Calu3 (cell line): ENCODE data around the gene DHDH. TPM values are rescaled to one million over a fixed set of nuclear protein-coding genes. Genes with fewer than 3 reads are reported as not detected.

Source experiments
- BruUV-seq: library from RNA; stranded (reverse); fragments of 400-500 nt; replicated peaks from 2 replicates; lab custom pipeline; 2021; lab: Mats Ljungman, UMichigan
- CTCF ChIA-PET: fragments of 300-600 bp; sonication (Branson Sonifier 250); formaldehyde crosslinking; loops from one replicate; lab custom pipeline; 2022; ENCODE audit warnings: antibody characterized with exemption; lab: Charles Lee
- DNase-seq: peaks from one replicate; pipeline ENCODE4 v3.0.0; 2022
- H3K27ac Mint-ChIP-seq: one replicate; pipeline ENCODE4 v1.8.0; 2022; ENCODE audit warnings: mixed read lengths; ENCODE audit not compliant: unreplicated experiment
- H3K27me3 Mint-ChIP-seq: one replicate; pipeline ENCODE4 v1.8.0; 2022; ENCODE audit warnings: mixed read lengths; ENCODE audit not compliant: unreplicated experiment
- H3K36me3 Mint-ChIP-seq: one replicate; pipeline ENCODE4 v1.8.0; 2022; ENCODE audit warnings: mild to moderate bottlenecking, moderate library complexity, mixed read lengths; ENCODE audit not compliant: insufficient read depth, unreplicated experiment
- H3K4me1 Mint-ChIP-seq: one replicate; pipeline ENCODE4 v1.8.0; 2022; ENCODE audit warnings: mild to moderate bottlenecking, low read depth, mixed read lengths; ENCODE audit not compliant: unreplicated experiment
- H3K4me3 Mint-ChIP-seq: one replicate; pipeline ENCODE4 v1.8.0; 2022; ENCODE audit warnings: mild to moderate bottlenecking, low read depth, moderate library complexity, mixed read lengths; ENCODE audit not compliant: unreplicated experiment
- H3K9me3 Mint-ChIP-seq: one replicate; pipeline ENCODE4 v1.8.0; 2022; ENCODE audit warnings: low read depth, mixed read lengths; ENCODE audit not compliant: unreplicated experiment
- intact Hi-C: fragments of 100-400 bp; cut with micrococcal nuclease; formaldehyde crosslinking; loops from one replicate; pipeline ENCODE4 v1.10.0; 2022; ENCODE audit not compliant: unreplicated experiment
- total RNA-seq: library from RNA; stranded (reverse); gene quantifications from 2 replicates; pipeline ENCODE4 v1.2.3, GENCODE V29; 2022
- TF ChIP-seq, protein P1 (sequence below): fragments of 200-600 bp; IDR thresholded peaks from one replicate; pipeline ENCODE4 v1.8.0; 2022; ENCODE audit warnings: antibody characterized with exemption; ENCODE audit not compliant: unreplicated experiment

Gene DHDH
- total RNA-seq, 1 experiment from 2014 or later: 2.1 TPM

DNA sequence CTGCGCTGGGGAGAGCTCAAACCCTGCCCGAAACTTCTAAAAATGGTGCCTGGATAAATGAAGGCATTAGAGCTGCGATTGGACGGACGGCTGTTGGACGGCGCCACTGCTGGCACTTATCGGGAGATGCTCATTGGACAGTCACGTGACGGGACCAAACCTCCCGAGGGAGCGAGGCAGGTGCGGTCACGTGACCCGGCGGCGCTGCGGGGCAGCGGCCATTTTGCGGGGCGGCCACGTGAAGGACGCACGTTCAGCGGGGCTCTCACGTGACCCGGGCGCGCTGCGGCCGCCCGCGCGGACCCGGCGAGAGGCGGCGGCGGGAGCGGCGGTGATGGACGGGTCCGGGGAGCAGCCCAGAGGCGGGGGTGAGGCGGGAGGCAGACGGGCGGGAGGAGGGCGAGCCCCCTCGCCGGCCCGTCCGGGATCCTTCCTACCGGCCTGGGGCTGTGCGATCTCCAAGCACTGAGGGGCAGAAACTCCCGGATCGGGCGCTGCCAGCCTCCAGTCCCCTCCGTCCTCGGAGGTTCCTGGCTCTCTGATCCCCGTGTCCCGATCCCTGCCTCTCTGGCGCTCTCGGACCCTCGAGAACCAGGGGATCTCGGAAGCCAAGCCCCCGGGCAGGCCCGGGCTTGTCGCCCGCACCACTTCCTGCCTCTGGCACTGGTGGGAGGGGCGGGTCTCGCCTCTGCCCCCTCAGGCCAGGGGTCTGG is 21.3 kb downstream of the DHDH start, which contains the start of gene BAX:
Gene BAX, plus strand, starts transcription at position 281 of the 713 bp plus-strand sequence. Its CDS starts 54 bp downstream, at position 335.
- DNase-seq: peak; percentile 99
- Mint-ChIP-seq H3K27me3 (no peaks in the 10 kb centered on the region), H3K4me3 (peak within 1 kb of the TSS; percentile 72), H3K27ac (peak within 1 kb of the TSS; percentile 88), H3K4me1 (peaks cover 24% of the 10 kb centered on the region), H3K36me3 (peaks cover 57% of the 10 kb centered on the region), H3K9me3 (no peaks in the 10 kb centered on the region)
- CTCF ChIA-PET: interaction anchor here (0.7 to 1.5 kb wide), 7 partner anchors 9 to 55 kb away, joined by 3 to 7 read pairs (median 4); partner anchors contain the start of genes GYS1, NUCB1 and RUVBL2
- intact Hi-C loops: no loop called here
- no TSS peak for BruUV-seq
- TF ChIP-seq, protein P1, sequence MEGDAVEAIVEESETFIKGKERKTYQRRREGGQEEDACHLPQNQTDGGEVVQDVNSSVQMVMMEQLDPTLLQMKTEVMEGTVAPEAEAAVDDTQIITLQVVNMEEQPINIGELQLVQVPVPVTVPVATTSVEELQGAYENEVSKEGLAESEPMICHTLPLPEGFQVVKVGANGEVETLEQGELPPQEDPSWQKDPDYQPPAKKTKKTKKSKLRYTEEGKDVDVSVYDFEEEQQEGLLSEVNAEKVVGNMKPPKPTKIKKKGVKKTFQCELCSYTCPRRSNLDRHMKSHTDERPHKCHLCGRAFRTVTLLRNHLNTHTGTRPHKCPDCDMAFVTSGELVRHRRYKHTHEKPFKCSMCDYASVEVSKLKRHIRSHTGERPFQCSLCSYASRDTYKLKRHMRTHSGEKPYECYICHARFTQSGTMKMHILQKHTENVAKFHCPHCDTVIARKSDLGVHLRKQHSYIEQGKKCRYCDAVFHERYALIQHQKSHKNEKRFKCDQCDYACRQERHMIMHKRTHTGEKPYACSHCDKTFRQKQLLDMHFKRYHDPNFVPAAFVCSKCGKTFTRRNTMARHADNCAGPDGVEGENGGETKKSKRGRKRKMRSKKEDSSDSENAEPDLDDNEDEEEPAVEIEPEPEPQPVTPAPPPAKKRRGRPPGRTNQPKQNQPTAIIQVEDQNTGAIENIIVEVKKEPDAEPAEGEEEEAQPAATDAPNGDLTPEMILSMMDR: no peak

DNA sequence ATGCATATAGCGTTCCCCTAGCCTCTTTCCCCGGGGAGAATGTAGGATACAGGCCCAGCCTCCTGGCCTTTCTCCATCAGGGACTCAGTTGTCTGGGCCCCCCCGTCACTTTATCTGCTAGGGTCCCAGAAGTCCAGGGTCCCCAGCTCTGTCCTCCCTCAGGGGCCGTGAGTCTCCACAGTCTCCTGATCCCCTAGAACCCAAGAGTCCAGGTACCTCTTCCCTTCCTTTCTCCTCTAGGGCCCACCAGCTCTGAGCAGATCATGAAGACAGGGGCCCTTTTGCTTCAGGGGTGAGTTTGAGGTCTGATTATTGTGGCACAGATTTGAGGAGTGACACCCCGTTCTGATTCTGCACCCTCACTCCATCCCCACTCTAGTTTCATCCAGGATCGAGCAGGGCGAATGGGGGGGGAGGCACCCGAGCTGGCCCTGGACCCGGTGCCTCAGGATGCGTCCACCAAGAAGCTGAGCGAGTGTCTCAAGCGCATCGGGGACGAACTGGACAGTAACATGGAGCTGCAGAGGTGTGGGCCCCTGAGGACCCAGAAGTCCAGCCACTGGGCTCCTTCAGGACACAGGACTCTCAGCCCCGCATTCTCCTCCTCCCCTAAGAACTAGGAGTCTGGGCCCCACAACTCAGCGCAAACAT is 21.9 kb downstream of the DHDH start:
- peaks cover 61% of the 10 kb centered on the region for H3K36me3 Mint-ChIP-seq
- BruUV-seq: no TSS peak
- intact Hi-C loops: no loop called here

DNA sequence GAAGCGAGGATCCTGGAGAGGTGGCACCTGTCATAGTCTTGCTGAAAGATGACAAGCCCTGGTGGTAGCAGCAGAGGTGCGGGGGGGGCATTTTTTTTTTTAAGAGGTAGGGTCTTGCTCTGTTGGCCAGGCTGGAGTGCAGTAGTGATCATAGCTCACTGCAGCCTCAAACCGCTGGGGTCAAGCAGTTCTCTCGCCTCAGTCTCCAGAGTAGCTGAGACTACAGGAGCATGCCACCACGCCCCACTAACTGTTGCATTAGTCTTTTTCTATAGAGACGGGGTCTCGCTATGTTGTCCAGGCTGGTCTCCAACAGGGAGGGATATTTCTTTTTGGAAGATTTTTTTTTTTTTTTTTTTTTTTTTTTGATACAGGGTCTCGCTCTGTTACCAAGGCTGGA is 24.5 kb downstream of the DHDH start:
- intact Hi-C loops: no loop called here
- Mint-ChIP-seq H3K27ac (no peak overlapping the region), H3K27me3 (no peaks in the 10 kb centered on the region), H3K4me3 (no peak overlapping the region), H3K36me3 (peaks cover 87% of the 10 kb centered on the region), H3K9me3 (no peaks in the 10 kb centered on the region), H3K4me1 (peaks cover 47% of the 10 kb centered on the region)
- BruUV-seq: no TSS peak
- TF ChIP-seq, protein P1: no peak
- DNase-seq: no peak
- CTCF ChIA-PET: interaction anchor here (0.7 kb wide), 1 partner anchor 147 kb away, joined by 8 read pairs; no protein-coding TSS in a partner anchor

More for the DNA sequence above, 21.9 kb downstream of the DHDH start:
- DNase-seq: no peak
- no peaks in the 10 kb centered on the region for H3K9me3 Mint-ChIP-seq
- peak overlapping the region; percentile 72 for H3K4me3 Mint-ChIP-seq
- CTCF ChIA-PET: interaction anchor here (1.1 to 1.5 kb wide), 2 partner anchors 9 to 38 kb away, joined by 3 to 4 read pairs; partner anchors contain the start of genes GYS1 and RUVBL2
- H3K4me1 Mint-ChIP-seq: peaks cover 24% of the 10 kb centered on the region
- peak overlapping the region; percentile 83 for H3K27ac Mint-ChIP-seq
- TF ChIP-seq, protein P1: no peak
- H3K27me3 Mint-ChIP-seq: no peaks in the 10 kb centered on the region

DNA sequence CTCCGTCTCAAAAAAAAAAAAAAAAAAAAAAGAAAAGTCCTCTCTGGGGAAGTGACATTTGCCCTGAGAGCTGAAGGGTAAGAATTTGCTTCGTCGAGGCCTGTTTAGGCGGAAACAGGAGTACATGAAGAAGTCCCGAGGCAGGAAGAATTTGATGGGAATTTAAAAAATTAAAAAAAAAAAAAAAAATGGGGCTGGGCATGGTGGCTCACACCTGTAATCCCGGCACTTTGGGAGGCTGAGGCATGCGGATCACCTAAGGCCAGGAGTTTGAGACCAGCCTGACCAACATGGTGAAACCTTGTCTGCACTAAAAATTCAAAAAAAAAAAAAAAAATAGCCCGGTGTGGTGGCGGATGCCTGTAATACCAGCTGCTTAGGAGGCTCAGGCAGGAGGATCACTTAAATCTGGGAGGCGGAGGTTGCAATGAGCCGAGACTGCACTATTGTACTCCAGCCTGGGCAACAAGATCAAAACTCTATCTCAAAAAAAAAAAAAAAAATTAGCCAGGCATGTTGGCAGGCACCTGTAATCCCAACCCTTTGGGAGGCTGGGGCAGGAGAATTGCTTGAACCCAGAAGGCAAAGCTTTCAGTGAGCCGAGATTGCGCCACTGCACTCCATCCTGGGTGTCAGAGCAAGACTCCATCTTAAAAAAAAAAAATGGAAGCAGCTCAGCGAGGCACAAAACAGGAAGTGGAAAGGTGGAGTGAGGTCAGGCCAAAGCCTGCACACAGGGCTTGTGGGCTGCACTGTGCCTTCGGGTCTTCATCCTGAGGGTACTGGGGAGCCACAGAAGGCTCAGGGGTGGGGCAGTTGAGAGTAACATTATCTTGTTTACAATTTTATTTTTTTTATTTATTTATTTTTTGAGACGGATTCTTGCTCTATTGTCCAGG is 26.1 kb downstream of the DHDH start:
- Mint-ChIP-seq H3K27ac (peak overlapping the region; percentile 37), H3K4me1 (peaks cover 56% of the 10 kb centered on the region), H3K27me3 (no peaks in the 10 kb centered on the region), H3K4me3 (no peak overlapping the region), H3K9me3 (no peaks in the 10 kb centered on the region), H3K36me3 (peaks cover 95% of the 10 kb centered on the region)
- CTCF ChIA-PET: no interaction called here
- intact Hi-C loops: no loop called here
- BruUV-seq: no TSS peak
- TF ChIP-seq, protein P1: no peak
- no peak for DNase-seq
